ENCODE results near the gene RBM42. TPM values are rescaled to one million over a fixed set of nuclear protein-coding genes. Genes with fewer than 3 reads are reported as not detected.

Gene RBM42
- total and polyA plus RNA-seq, 9 of the 15 experiments (the other 6 are each of a cell fraction or from before 2014, with no cell fraction given) = 5.7 to 149 (median 32.4) TPM

- TF ChIP-seq, protein P1, sequence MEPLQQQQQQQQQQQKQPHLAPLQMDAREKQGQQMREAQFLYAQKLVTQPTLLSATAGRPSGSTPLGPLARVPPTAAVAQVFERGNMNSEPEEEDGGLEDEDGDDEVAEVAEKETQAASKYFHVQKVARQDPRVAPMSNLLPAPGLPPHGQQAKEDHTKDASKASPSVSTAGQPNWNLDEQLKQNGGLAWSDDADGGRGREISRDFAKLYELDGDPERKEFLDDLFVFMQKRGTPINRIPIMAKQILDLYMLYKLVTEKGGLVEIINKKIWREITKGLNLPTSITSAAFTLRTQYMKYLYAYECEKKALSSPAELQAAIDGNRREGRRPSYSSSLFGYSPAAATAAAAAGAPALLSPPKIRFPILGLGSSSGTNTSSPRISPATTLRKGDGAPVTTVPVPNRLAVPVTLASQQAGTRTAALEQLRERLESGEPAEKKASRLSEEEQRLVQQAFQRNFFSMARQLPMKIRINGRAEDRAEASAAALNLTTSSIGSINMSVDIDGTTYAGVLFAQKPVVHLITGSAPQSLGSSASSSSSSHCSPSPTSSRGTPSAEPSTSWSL (CRISPR knock-in tag; IDR thresholded peaks at IDR 0.05; ENCODE audit: borderline replicate concordance) = peak; percentile 89; the same call in 1 of the 2 replicates
- peak; percentile 90 for TF ChIP-seq MGA (IDR thresholded peaks at IDR 0.05)
- TF ChIP-seq BCOR (IDR thresholded peaks at IDR 0.05) = 0 out of 2 replicates have a peak, but pooled peaks have one; percentile 2
- no peak for TF ChIP-seq DACH1 (IDR thresholded peaks at IDR 0.05; ENCODE audit: partially characterized antibody)
- TF ChIP-seq ZNF239 (CRISPR knock-in tag; IDR thresholded peaks at IDR 0.05) = no peak
- TF ChIP-seq TEAD2 (tag; IDR thresholded peaks at IDR 0.05) = no peak
- peak; percentile 78 for TF ChIP-seq MYC (IDR thresholded peaks at IDR 0.05; ENCODE audit: low read depth, low read length)
- TF ChIP-seq MYC (CRISPR knock-in tag; IDR thresholded peaks at IDR 0.05; ENCODE audit: borderline replicate concordance, low read depth) = peak; percentile 58; the same call in 1 of the 2 replicates
- TF ChIP-seq FOXK1 (CRISPR knock-in tag; IDR thresholded peaks at IDR 0.05; ENCODE audit: borderline replicate concordance) = no peak
- no peak for TF ChIP-seq ZNF165 (CRISPR knock-in tag; IDR thresholded peaks at IDR 0.05; ENCODE audit: borderline replicate concordance)
- TF ChIP-seq MTA2 (IDR thresholded peaks at IDR 0.05; ENCODE audit: low read depth) = no peak
- TF ChIP-seq, protein P2, sequence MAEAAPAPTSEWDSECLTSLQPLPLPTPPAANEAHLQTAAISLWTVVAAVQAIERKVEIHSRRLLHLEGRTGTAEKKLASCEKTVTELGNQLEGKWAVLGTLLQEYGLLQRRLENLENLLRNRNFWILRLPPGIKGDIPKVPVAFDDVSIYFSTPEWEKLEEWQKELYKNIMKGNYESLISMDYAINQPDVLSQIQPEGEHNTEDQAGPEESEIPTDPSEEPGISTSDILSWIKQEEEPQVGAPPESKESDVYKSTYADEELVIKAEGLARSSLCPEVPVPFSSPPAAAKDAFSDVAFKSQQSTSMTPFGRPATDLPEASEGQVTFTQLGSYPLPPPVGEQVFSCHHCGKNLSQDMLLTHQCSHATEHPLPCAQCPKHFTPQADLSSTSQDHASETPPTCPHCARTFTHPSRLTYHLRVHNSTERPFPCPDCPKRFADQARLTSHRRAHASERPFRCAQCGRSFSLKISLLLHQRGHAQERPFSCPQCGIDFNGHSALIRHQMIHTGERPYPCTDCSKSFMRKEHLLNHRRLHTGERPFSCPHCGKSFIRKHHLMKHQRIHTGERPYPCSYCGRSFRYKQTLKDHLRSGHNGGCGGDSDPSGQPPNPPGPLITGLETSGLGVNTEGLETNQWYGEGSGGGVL (CRISPR knock-in tag; IDR thresholded peaks at IDR 0.05) = no peak
- TF ChIP-seq NEUROD1 (IDR thresholded peaks at IDR 0.05; ENCODE audit: borderline replicate concordance, low read depth, low read length, partially characterized antibody) = peak; percentile 32
Observed at GRCh38 chr19:35612559-35613321, 16.1 kb upstream of the RBM42 start, which contains the start of gene HAUS5 (continued).

Measured in K562 (cell line).